ENCODE measurements around the gene RNF214. TPM values are rescaled to one million over a fixed set of nuclear protein-coding genes. Genes with fewer than 3 reads are reported as not detected.

Gene RNF214
- total RNA-seq, 2 donors from 2014 or later: 9.4 to 24.8 TPM

DNA sequence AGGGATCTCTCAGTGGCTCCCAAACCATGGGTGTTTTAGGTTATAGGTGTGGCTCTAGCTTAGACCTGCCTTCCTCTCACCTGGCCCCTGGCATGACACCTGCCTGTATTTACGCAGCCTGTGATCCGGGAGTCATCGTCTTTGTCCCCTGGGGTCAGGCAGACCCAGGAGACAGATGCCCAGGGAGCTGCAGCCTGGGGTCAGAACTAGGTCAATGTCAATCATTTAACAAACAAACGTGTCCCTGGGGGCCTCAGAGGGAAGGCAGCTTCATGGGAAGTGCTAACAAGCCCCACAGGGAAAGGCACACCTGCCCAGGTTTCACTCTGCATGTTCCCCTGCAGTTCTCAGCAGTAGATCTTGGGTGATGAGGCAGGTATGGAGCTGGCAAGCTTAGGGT lies 70.6 kb downstream of the RNF214 start:
- 67% methylated on average over 4 of the region's 4 CpGs for WGBS
- DNase-seq (ENCODE audit: low spot score): no peak

DNA sequence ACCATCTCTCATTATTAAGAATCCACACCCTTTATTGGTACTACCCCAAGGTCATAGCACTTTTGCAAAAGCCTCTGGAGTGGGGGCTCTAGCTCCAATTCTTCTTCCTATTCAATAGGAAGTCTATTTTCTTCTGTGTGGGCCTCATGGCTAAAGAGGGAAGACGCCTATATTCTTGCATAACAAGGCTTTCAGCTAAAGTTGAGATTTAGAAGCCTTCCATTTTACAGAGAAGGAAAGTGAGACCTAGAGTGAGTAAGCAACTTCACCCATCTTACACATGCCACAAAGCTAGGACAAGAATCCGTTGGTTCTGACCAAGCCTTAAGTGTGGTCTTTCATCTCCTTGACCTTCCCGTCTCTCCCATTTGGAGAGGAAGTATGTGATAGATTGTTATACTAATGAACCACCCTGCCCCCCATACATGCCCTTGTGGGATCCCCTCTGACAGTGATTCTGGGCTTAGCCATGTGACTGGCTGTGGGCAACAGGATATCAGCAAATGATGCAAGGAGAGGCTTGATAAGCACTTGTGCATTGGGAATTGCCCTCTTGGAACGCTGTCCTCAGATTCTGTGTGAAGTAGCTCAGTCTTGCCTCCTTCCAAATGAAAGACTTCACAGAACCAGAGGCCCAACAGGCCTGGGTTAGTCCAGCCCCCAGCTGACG lies 71.3 kb downstream of the RNF214 start:
- H3K4me1 ChIP-seq (replicated peaks): no peaks in the 10 kb centered on the region
- H3K36me3 ChIP-seq: no peaks in the 10 kb centered on the region
- whole genome bisulfite sequencing: 85% methylated on average over 5 of the region's 5 CpGs
- no peaks in the 10 kb centered on the region for H3K9me3 ChIP-seq
- no peak overlapping the region for H3K4me3 ChIP-seq
- TF ChIP-seq CTCF (IDR thresholded peaks at IDR 0.05) (no peak), POLR2A (IDR thresholded peaks at IDR 0.05) (no peak), POLR2AphosphoS5 (IDR thresholded peaks at IDR 0.05) (no peak)
- H3K27me3 ChIP-seq (replicated peaks; ENCODE audit: insufficient read depth): no peaks in the 10 kb centered on the region
- no peak overlapping the region for H3K27ac ChIP-seq
- intact Hi-C loops (cut with DNase I): no loop called here
- no peak for DNase-seq (ENCODE audit: low spot score)

More for the DNA sequence above, 70.6 kb downstream of the RNF214 start:
- intact Hi-C loops (cut with DNase I): no loop called here
- Histone ChIP-seq H3K36me3 (no peaks in the 10 kb centered on the region), H3K27me3 (replicated peaks; ENCODE audit: insufficient read depth) (no peaks in the 10 kb centered on the region), H3K27ac (no peak overlapping the region), H3K4me3 (no peak overlapping the region), H3K9me3 (no peaks in the 10 kb centered on the region), H3K4me1 (replicated peaks) (no peaks in the 10 kb centered on the region)
- TF ChIP-seq POLR2A (IDR thresholded peaks at IDR 0.05) (no peak), CTCF (IDR thresholded peaks at IDR 0.05) (no peak), POLR2AphosphoS5 (IDR thresholded peaks at IDR 0.05) (no peak)

- 92% methylated on average over 3 of the region's 3 CpGs for WGBS
- intact Hi-C loops (cut with DNase I): no loop called here
Observed at GRCh38 chr11:117305145-117305544, 72.7 kb downstream of the RNF214 start.

DNA sequence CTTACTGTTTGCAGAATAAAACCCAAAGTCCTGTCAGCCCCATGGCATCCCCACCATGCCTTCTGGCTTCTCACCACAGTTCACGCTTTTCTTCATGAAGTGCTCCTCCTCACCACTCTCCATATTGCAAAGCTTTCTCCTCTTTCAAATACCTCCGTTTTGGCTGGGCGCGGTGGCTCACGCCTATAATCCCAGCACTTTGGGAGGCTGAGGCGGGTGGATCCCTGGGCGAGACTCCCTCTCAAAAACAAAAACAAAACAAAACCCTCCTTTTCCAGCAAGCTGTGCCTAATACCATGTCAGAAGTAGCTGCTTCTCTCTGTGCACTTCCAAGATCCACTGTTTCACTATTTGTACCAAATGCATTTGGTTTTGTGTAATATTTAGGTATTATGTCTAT lies 76.8 kb downstream of the RNF214 start:
- no peaks in the 10 kb centered on the region for H3K36me3 ChIP-seq
- no peaks in the 10 kb centered on the region for H3K27me3 ChIP-seq (replicated peaks; ENCODE audit: insufficient read depth)
- no peak overlapping the region for H3K27ac ChIP-seq
- no peak for DNase-seq (ENCODE audit: low spot score)
- intact Hi-C loops (cut with DNase I): no loop called here
- H3K4me1 ChIP-seq (replicated peaks): no peaks in the 10 kb centered on the region
- H3K4me3 ChIP-seq: no peak overlapping the region
- no peaks in the 10 kb centered on the region for H3K9me3 ChIP-seq
- 96% methylated on average over 7 of the region's 7 CpGs for WGBS
- no peak for TF ChIP-seq CTCF (IDR thresholded peaks at IDR 0.05)
- TF ChIP-seq POLR2A (IDR thresholded peaks at IDR 0.05): no peak
- TF ChIP-seq POLR2AphosphoS5 (IDR thresholded peaks at IDR 0.05): no peak

More at GRCh38 chr11:117305145-117305544, 72.7 kb downstream of the RNF214 start:
- no peaks in the 10 kb centered on the region for H3K9me3 ChIP-seq
- H3K36me3 ChIP-seq: no peaks in the 10 kb centered on the region
- H3K27ac ChIP-seq: no peak overlapping the region
- DNase-seq (ENCODE audit: low spot score): no peak
- TF ChIP-seq POLR2AphosphoS5 (IDR thresholded peaks at IDR 0.05) (no peak), POLR2A (IDR thresholded peaks at IDR 0.05) (no peak), CTCF (IDR thresholded peaks at IDR 0.05) (no peak)
- H3K27me3 ChIP-seq (replicated peaks; ENCODE audit: insufficient read depth): no peaks in the 10 kb centered on the region
- no peaks in the 10 kb centered on the region for H3K4me1 ChIP-seq (replicated peaks)
- no peak overlapping the region for H3K4me3 ChIP-seq

GRCh38 chr11:117313091-117313490 lies 80.6 kb downstream of the RNF214 start:
- Histone ChIP-seq H3K9me3 (no peaks in the 10 kb centered on the region), H3K4me1 (replicated peaks) (peaks cover 10% of the 10 kb centered on the region), H3K36me3 (no peaks in the 10 kb centered on the region), H3K27me3 (replicated peaks; ENCODE audit: insufficient read depth) (no peaks in the 10 kb centered on the region), H3K27ac (no peak overlapping the region), H3K4me3 (no peak overlapping the region)
- intact Hi-C loops (cut with DNase I): no loop called here
- no peak for DNase-seq (ENCODE audit: low spot score)
- WGBS: 77% methylated on average over 5 of the region's 5 CpGs
- TF ChIP-seq POLR2AphosphoS5 (IDR thresholded peaks at IDR 0.05) (no peak), CTCF (IDR thresholded peaks at IDR 0.05) (no peak), POLR2A (IDR thresholded peaks at IDR 0.05) (no peak)

All from prostate gland (tissue), 2 donors.